Measurements from ENCODE around the gene HOXA3.

DNA sequence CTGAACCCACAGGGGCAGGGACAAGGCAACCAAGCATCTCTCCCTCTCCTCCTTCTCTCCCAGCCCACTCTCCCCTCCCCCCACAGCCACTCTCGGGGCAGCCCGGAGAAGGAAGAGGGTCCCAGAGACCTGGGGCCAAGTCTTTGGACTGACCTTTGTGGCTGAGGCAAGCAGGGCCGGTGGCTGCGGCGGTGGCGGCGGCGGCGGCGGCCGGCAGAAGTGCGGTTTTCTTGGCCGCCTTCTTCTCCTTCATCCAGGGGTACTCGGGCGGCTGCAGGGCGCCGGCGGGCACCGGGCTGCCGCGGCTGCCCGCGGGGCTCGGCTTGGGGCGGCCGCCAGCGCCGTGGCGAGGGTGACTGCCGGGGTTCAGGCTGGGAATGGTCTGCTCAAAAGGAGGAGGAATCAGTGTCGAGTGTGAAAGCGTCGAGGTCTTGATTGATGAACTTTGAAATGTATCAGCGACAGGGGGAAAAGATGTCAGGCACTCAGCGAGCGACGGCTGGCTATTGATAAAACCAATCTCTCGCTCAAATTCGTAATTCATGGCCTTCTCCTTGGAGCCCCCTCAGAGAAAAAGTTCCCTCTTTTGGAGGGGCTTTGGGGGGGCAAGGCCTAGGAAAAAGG lies 50.3 kb downstream of the HOXA3 start:
- TF ChIP-seq CTCF (IDR thresholded peaks at IDR 0.05), result no peak
- no peak for TF ChIP-seq POLR2AphosphoS5 (IDR thresholded peaks at IDR 0.05; ENCODE audit: low read depth, low read length)
